H1 (cell line): ENCODE data around the gene METTL8. TPM values are rescaled to one million over a fixed set of nuclear protein-coding genes. Genes with fewer than 3 reads are reported as not detected.

Experiments
- CTCF ChIA-PET: fragments of 300-600 bp; sonication (Branson Sonifier 250); formaldehyde crosslinking; loops from one replicate; lab custom pipeline; 2021; ENCODE audit not compliant: partially characterized antibody; lab: Charles Lee
- POLR2A ChIA-PET: fragments of 300-600 bp; sonication (Branson Sonifier 250); formaldehyde crosslinking; loops from one replicate; lab custom pipeline; 2021; ENCODE audit warnings: inconsistent platforms; ENCODE audit not compliant: partially characterized antibody; lab: Charles Lee
- DNase-seq, 2 experiments: peaks; one replicate each; pipeline versions ENCODE4 v3.0.0 to v3.0.0-alpha.2; 2010 to 2022; ENCODE audit warnings: low spot score in 2 of 2, low read depth in 1 of 2, mixed read lengths in 1 of 2
- FAIRE-seq: peaks from 2 replicates; lab custom pipeline; 2011; peaks lifted over from hg19 to GRCh38; lab: Jason Lieb, UNC
- H2AFZ ChIP-seq: 2 replicates; pipeline ENCODE4 v1.8.1; 2012; ENCODE audit warnings: low read length, inconsistent platforms
- H2AK5ac ChIP-seq: 2 replicates; pipeline ENCODE4 v1.6.1; 2013; ENCODE audit warnings: low read depth, low read length
- H2BK120ac ChIP-seq: replicated peaks from 2 replicates; pipeline ENCODE3; 2013; ENCODE audit warnings: low read depth, low read length, inconsistent platforms
- H2BK12ac ChIP-seq: 2 replicates; pipeline ENCODE4 v1.6.1; 2013; ENCODE audit warnings: low read depth, low read length
- H2BK15ac ChIP-seq: 2 replicates; pipeline ENCODE4 v1.6.1; 2013; ENCODE audit warnings: low read length
- H2BK20ac ChIP-seq: 2 replicates; pipeline ENCODE4 v1.6.1; 2013; ENCODE audit warnings: low read length
- H2BK5ac ChIP-seq: 2 replicates; pipeline ENCODE4 v1.6.1; 2013; ENCODE audit warnings: low read depth, low read length
- H3K14ac ChIP-seq: 2 replicates; pipeline ENCODE4 v1.6.1; 2013; ENCODE audit warnings: inconsistent platforms; ENCODE audit not compliant: insufficient read length
- H3K18ac ChIP-seq: 2 replicates; pipeline ENCODE4 v1.6.1; 2013; ENCODE audit warnings: low read length; ENCODE audit errors: extremely low read depth
- H3K23ac ChIP-seq: 2 replicates; pipeline ENCODE4 v1.6.1; 2013; ENCODE audit warnings: inconsistent platforms; ENCODE audit not compliant: insufficient read length
- H3K23me2 ChIP-seq: 2 replicates; pipeline ENCODE4 v1.6.1; 2013; ENCODE audit warnings: low read depth, low read length
- H3K27ac ChIP-seq: 2 replicates; pipeline ENCODE4 v1.6.1; 2011; ENCODE audit warnings: low read depth, low read length, inconsistent platforms
- H3K27me3 ChIP-seq, 4 experiments: replicated peaks in 1 of 4; 1 replicate in 1 of 4; 2 replicates in 3 of 4; pipeline versions ENCODE4 v1.6.1 to v1.8.1; 2011 to 2013; ENCODE audit warnings: low read length in 3 of 4, mild to moderate bottlenecking in 3 of 4, inconsistent platforms in 2 of 4, mixed read lengths in 2 of 4, moderate library complexity in 1 of 4; ENCODE audit not compliant: control insufficient read depth in 3 of 4, insufficient read depth in 3 of 4; ENCODE audit errors: extremely low read depth in 1 of 4
- H3K36me3 ChIP-seq, 4 experiments: 2 replicates each; pipeline versions ENCODE4 v1.6.1 to v1.8.1; 2011 to 2013; ENCODE audit warnings: mild to moderate bottlenecking in 4 of 4, low read length in 3 of 4, moderate library complexity in 2 of 4, control low read depth in 1 of 4, inconsistent platforms in 1 of 4; ENCODE audit not compliant: insufficient read depth in 4 of 4, control insufficient read depth in 2 of 4
- H3K4ac ChIP-seq: replicated peaks from 2 replicates; pipeline ENCODE3; 2013; ENCODE audit warnings: low read length, low read depth, mixed read lengths, inconsistent platforms; ENCODE audit not compliant: insufficient read length
- H3K4me1 ChIP-seq, 4 experiments: replicated peaks in 1 of 4; 1 replicate in 1 of 4; 2 replicates in 3 of 4; pipeline versions ENCODE4 v1.6.1 to v1.8.1; 2011 to 2013; ENCODE audit warnings: low read length in 3 of 4, inconsistent platforms in 2 of 4, mixed read lengths in 1 of 4; ENCODE audit not compliant: insufficient read depth in 4 of 4, control insufficient read depth in 3 of 4
- H3K4me2 ChIP-seq, 2 experiments: 2 replicates each; pipeline versions ENCODE4 v1.6.1 to v1.8.1; 2011 to 2013; ENCODE audit warnings: low read depth in 2 of 2, low read length in 2 of 2, control low read depth in 1 of 2, inconsistent platforms in 1 of 2, mild to moderate bottlenecking in 1 of 2; ENCODE audit not compliant: insufficient read depth in 1 of 2
- H3K4me3 ChIP-seq, 4 experiments: fragments of 200-600, 300-600 bp in 1 of 4; sonication (generic), shearing (Covaris generic), sonication (Bioruptor Twin) in 1 of 4; 2 replicates each; pipeline versions ENCODE4 v1.5.1 to v1.8.1; 2011 to 2016; ENCODE audit warnings: low read length in 4 of 4, low read depth in 3 of 4, control low read depth in 2 of 4, inconsistent platforms in 2 of 4, mild to moderate bottlenecking in 2 of 4, mixed read lengths in 1 of 4, moderate library complexity in 1 of 4; ENCODE audit not compliant: insufficient read depth in 2 of 4; ENCODE audit errors: extremely low read depth in 1 of 4
- H3K56ac ChIP-seq: replicated peaks from 2 replicates; pipeline ENCODE3; 2013; ENCODE audit warnings: low read depth, mild to moderate bottlenecking, mixed read lengths, low read length, inconsistent platforms; ENCODE audit not compliant: insufficient read length
- H3K79me1 ChIP-seq: 2 replicates; pipeline ENCODE4 v1.6.1; 2013; ENCODE audit warnings: low read depth, low read length, control low read depth
- H3K79me2 ChIP-seq, 2 experiments: 2 replicates each; pipeline versions ENCODE4 v1.6.1 to v1.8.1; 2012 to 2013; ENCODE audit warnings: low read length in 2 of 2, mild to moderate bottlenecking in 2 of 2, inconsistent platforms in 1 of 2; ENCODE audit not compliant: insufficient read depth in 2 of 2, control insufficient read depth in 1 of 2
- H3K9ac ChIP-seq, 4 experiments: replicated peaks in 1 of 4; 1 replicate in 1 of 4; 2 replicates in 3 of 4; pipeline versions ENCODE4 v1.6.1 to v1.8.1; 2011 to 2013; ENCODE audit warnings: low read depth in 3 of 4, low read length in 3 of 4, control low read depth in 2 of 4, mild to moderate bottlenecking in 2 of 4, moderate library complexity in 2 of 4, inconsistent platforms in 1 of 4; ENCODE audit errors: extremely low read depth in 1 of 4
- H3K9me3 ChIP-seq, 2 experiments: 2 replicates each; pipeline versions ENCODE4 v1.6.1 to v1.8.1; 2012 to 2013; ENCODE audit warnings: mild to moderate bottlenecking in 2 of 2, moderate library complexity in 2 of 2, control low read depth in 1 of 2, inconsistent platforms in 1 of 2, low read depth in 1 of 2, low read length in 1 of 2, mixed read lengths in 1 of 2; ENCODE audit not compliant: insufficient read depth in 2 of 2
- H4K20me1 ChIP-seq, 2 experiments: replicated peaks in 1 of 2; 2 replicates each; pipeline versions ENCODE3 to v1.8.1; 2011 to 2013; ENCODE audit warnings: inconsistent platforms in 2 of 2, low read length in 2 of 2, mild to moderate bottlenecking in 1 of 2; ENCODE audit not compliant: insufficient read depth in 2 of 2, control insufficient read depth in 1 of 2
- H4K5ac ChIP-seq: 2 replicates; pipeline ENCODE4 v1.6.1; 2013; ENCODE audit warnings: low read length, low read depth, mixed read lengths, inconsistent platforms; ENCODE audit not compliant: insufficient read length
- H4K8ac ChIP-seq: 2 replicates; pipeline ENCODE4 v1.8.0; 2013; ENCODE audit warnings: mild to moderate bottlenecking, moderate library complexity, low read length, inconsistent platforms; ENCODE audit not compliant: insufficient read depth; ENCODE audit errors: extremely low read depth
- H4K91ac ChIP-seq: replicated peaks from 2 replicates; pipeline ENCODE3; 2013; ENCODE audit warnings: low read length, mixed read lengths, inconsistent platforms; ENCODE audit not compliant: insufficient read length
- BACH1 ChIP-seq: IDR thresholded peaks from 2 replicates; pipeline ENCODE4 v1.6.1; 2012; ENCODE audit warnings: low read length, improper control_type of control experiment
- CBX5 ChIP-seq: fragments of 300-800, 300-1000 bp; sonication (generic); IDR thresholded peaks from 2 replicates; pipeline ENCODE4 v1.7.1; 2016; ENCODE audit warnings: antibody characterized with exemption, low read length, low read depth
- CEBPB ChIP-seq: IDR thresholded peaks from 2 replicates; pipeline ENCODE4 v1.6.1; 2012; ENCODE audit warnings: low read depth, low read length
- CHD1 ChIP-seq: IDR thresholded peaks from 2 replicates; pipeline ENCODE4 v1.6.1; 2012; ENCODE audit warnings: low read depth, low read length, improper control_type of control experiment
- GABPA ChIP-seq: IDR thresholded peaks from 2 replicates; pipeline ENCODE4 v1.6.1; 2011; ENCODE audit warnings: mild to moderate bottlenecking, low read length, moderate library complexity, borderline replicate concordance; ENCODE audit not compliant: insufficient read depth
- GTF2F1 ChIP-seq: IDR thresholded peaks from 2 replicates; pipeline ENCODE4 v1.6.1; 2012; ENCODE audit warnings: low read depth, low read length, improper control_type of control experiment, borderline replicate concordance
- JUND ChIP-seq: IDR thresholded peaks from 2 replicates; pipeline ENCODE4 v1.6.1; 2011; ENCODE audit warnings: mild to moderate bottlenecking, improper control_type of control experiment, low read length
- KDM4A ChIP-seq: IDR thresholded peaks from one replicate; pipeline ENCODE4 v1.7.1; 2012; ENCODE audit warnings: low read depth, mild to moderate bottlenecking, moderate library complexity, low read length, inconsistent platforms; ENCODE audit not compliant: severe bottlenecking
- KDM5A ChIP-seq: fragments of 200-600 bp; IDR thresholded peaks from 2 replicates; pipeline ENCODE4 v1.7.1; 2012; ENCODE audit warnings: mild to moderate bottlenecking, low read length, inconsistent platforms, mixed read lengths
- POU5F1 ChIP-seq: IDR thresholded peaks from 2 replicates; pipeline ENCODE4 v1.6.1; 2011; ENCODE audit warnings: low read depth, mild to moderate bottlenecking, low read length, moderate library complexity
- SIN3A ChIP-seq, 2 experiments: IDR thresholded peaks in 1 of 2; conservative IDR thresholded peaks in 1 of 2; 2 replicates each; pipeline ENCODE4 v1.6.1; 2011 to 2012; ENCODE audit warnings: low read length in 2 of 2, improper control_type of control experiment in 1 of 2, low read depth in 1 of 2, mild to moderate bottlenecking in 1 of 2
- SRF ChIP-seq: IDR thresholded peaks from 2 replicates; pipeline ENCODE4 v1.6.1; 2011; ENCODE audit warnings: mild to moderate bottlenecking, low read depth, low read length, moderate library complexity
- WGBS, 2 experiments: shearing (Covaris generic) in 1 of 2; methylation state at CpG; one replicate each; pipeline versions ENCODE4 v1.1.6 to v1.1.7; 2013 to 2015; ENCODE audit warnings: low lambda C conversion rate in 2 of 2, mixed read lengths in 2 of 2, inconsistent platforms in 1 of 2, low coverage in 1 of 2, missing lambda C conversion rate in 1 of 2; ENCODE audit not compliant: insufficient replicate concordance in 2 of 2, insufficient coverage in 1 of 2, insufficient read length in 1 of 2; ENCODE audit errors: extremely low coverage in 1 of 2, missing lambda C conversion rate in 1 of 2; 5-methylcytosine and 5-hydroxymethylcytosine counted together
- polyA plus RNA-seq, 7 experiments: library from polyadenylated mRNA; depleted of rRNA in 3 of 7; stranded (reverse) in 5 of 7; unstranded in 2 of 7; fragments of >200 nt in 5 of 7; fragments of 200-250 nt in 2 of 7; gene quantifications; 1 replicate in 5 of 7; 2 replicates in 1 of 7; 4 replicates in 1 of 7; pipeline versions ENCODE4 v1.2.1 to v1.2.3, GENCODE V29; 2011 to 2013; ENCODE audit warnings: missing spikeins in 2 of 7, mixed read lengths in 2 of 7
- total RNA-seq: library from RNA; stranded (reverse); fragmentation: NEBNext Ultra II Directional; extraction: Animal tissue kit (Norgen Biotek cat#: 25700); gene quantifications from 2 replicates; pipeline ENCODE4 v1.2.1, GENCODE V29; 2021
- TF ChIP-seq, protein P1 (sequence below): IDR thresholded peaks from 2 replicates; pipeline ENCODE4 v1.6.1; 2012; ENCODE audit warnings: inconsistent platforms
- TF ChIP-seq, protein P2 (sequence below): IDR thresholded peaks from 2 replicates; pipeline ENCODE4 v1.6.1; 2011; ENCODE audit warnings: low read length, improper control_type of control experiment

METTL8 gene
- total and polyA plus RNA-seq, 2 of the 8 experiments (the other 6 are each of a cell fraction or from before 2014, with no cell fraction given): 17.6 to 79.7 TPM

DNA sequence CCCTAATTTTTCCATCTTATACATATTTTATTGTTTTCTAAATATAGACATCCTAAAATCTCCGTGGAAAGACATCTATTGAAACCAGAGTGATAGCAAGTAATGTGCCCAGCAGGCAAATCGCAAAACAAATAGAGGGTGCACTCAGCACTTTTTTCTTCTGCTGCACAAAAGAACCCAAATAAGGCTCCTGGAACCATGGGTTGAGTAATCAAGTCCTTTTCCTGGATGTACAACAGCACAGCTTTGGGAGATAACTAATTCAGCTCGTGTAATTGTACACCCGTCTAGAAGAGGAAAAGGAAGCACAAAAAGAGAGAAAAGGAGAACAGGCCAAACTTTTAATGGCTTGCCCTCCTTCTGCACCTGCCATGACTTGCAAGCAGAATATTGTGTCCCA lies 146.2 kb downstream of the METTL8 start:
- Histone ChIP-seq H3K36me3 (no peaks in the 10 kb centered on the region), H3K56ac (no peak overlapping the region), H2BK12ac (no peak overlapping the region), H3K9me3 (no peaks in the 10 kb centered on the region), H2BK20ac (no peak overlapping the region), H3K79me1 (no peaks in the 10 kb centered on the region), H3K23ac (no peak overlapping the region), H4K5ac (no peak overlapping the region), H3K27ac (no peak overlapping the region), H4K8ac (no peak overlapping the region), H2BK15ac (no peak overlapping the region), H3K4me1 (peaks cover 0 to 3% (median 0%) of the 10 kb centered on the region in 4 experiments; a peak in 1 of 7 replicates), H3K4me2 (no peak overlapping the region), H3K27me3 (no peaks in the 10 kb centered on the region), H3K9ac (no peak overlapping the region), H3K18ac (no peak overlapping the region), H3K23me2 (no peaks in the 10 kb centered on the region), H3K79me2 (no peaks in the 10 kb centered on the region), H2AFZ (no peak overlapping the region), H3K4ac (no peak overlapping the region), H3K14ac (no peak overlapping the region), H2BK120ac (no peak overlapping the region), H2BK5ac (no peak overlapping the region), H2AK5ac (no peak overlapping the region), H3K4me3 (no peak overlapping the region), H4K20me1 (no peaks in the 10 kb centered on the region), H4K91ac (no peak overlapping the region)
- WGBS, 2 experiments: 87% methylated on average over 4 of the region's 4 CpGs; no CpG with 5 or more reads in 1 of the 2 experiments
- DNase-seq (no peak), FAIRE-seq (no peak)
- CTCF ChIA-PET: interaction anchor here (0.9 to 1.2 kb wide), 2 partner anchors 9 to 13 kb away, joined by 4 to 5 read pairs; no protein-coding TSS in a partner anchor
- POLR2A ChIA-PET: interaction anchor here (0.7 kb wide), 1 partner anchor 131 kb away, joined by 3 read pairs; no protein-coding TSS in a partner anchor
- no peak for TF ChIP-seq KDM4A
- TF ChIP-seq, protein P1, sequence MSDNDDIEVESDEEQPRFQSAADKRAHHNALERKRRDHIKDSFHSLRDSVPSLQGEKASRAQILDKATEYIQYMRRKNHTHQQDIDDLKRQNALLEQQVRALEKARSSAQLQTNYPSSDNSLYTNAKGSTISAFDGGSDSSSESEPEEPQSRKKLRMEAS: no peak
- no peak for TF ChIP-seq POU5F1
- TF ChIP-seq GTF2F1: no peak
- no peak for TF ChIP-seq JUND
- no peak for TF ChIP-seq CHD1
- no peak for TF ChIP-seq KDM5A
- TF ChIP-seq, protein P2, sequence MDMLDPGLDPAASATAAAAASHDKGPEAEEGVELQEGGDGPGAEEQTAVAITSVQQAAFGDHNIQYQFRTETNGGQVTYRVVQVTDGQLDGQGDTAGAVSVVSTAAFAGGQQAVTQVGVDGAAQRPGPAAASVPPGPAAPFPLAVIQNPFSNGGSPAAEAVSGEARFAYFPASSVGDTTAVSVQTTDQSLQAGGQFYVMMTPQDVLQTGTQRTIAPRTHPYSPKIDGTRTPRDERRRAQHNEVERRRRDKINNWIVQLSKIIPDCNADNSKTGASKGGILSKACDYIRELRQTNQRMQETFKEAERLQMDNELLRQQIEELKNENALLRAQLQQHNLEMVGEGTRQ: no peak
- TF ChIP-seq CEBPB: no peak
- no peak for TF ChIP-seq SIN3A (conservative IDR thresholded peaks at IDR 0.05 in 1 of 2, IDR thresholded peaks at IDR 0.05 in 1 of 2; ENCODE audit: low read depth in 1 of 2, low read length in 2 of 2)
- no peak for TF ChIP-seq BACH1
- no peak for TF ChIP-seq SRF
- no peak for TF ChIP-seq GABPA
- no peak for TF ChIP-seq CBX5
